ENCODE measurements around the gene ZNF503.

Gene ZNF503

GRCh38 chr10:75431180-75432111 is 29.9 kb upstream of the ZNF503 start, which contains the start of gene LRMDA:
LRMDA (plus strand) TSS chr10:75431624.
- DNase-seq (ENCODE audit: low read depth in 2 of 2): no peak

- no peak for DNase-seq (ENCODE audit: low read depth in 2 of 2)
Measured at GRCh38 chr10:75430000-75430763, 28.6 kb upstream of the ZNF503 start.

- no peak for DNase-seq (ENCODE audit: low read depth in 2 of 2)
Measured at GRCh38 chr10:75429159-75429827, 27.7 kb upstream of the ZNF503 start.

GRCh38 chr10:75428434-75429158 is 27.0 kb upstream of the ZNF503 start:
- no peak for DNase-seq (ENCODE audit: low read depth in 2 of 2)

GRCh38 chr10:75427951-75428350 is 26.4 kb upstream of the ZNF503 start:
- no peak for DNase-seq (ENCODE audit: low read depth in 2 of 2)

- DNase-seq (ENCODE audit: low read depth in 2 of 2): no peak
Measured at GRCh38 chr10:75426880-75427279, 25.3 kb upstream of the ZNF503 start.

GRCh38 chr10:75425291-75426079 is 23.9 kb upstream of the ZNF503 start:
- no peak for DNase-seq (ENCODE audit: low read depth in 2 of 2)

- DNase-seq (ENCODE audit: low read depth in 2 of 2): no peak
Measured at GRCh38 chr10:75424571-75424970, 23.0 kb upstream of the ZNF503 start.

GRCh38 chr10:75422913-75423312 is 21.3 kb upstream of the ZNF503 start:
- DNase-seq (ENCODE audit: low read depth in 2 of 2): no peak

GRCh38 chr10:75418712-75419111 is 17.1 kb upstream of the ZNF503 start:
- no peak for DNase-seq (ENCODE audit: low read depth in 2 of 2)

- DNase-seq (ENCODE audit: low read depth in 2 of 2): no peak
Measured at GRCh38 chr10:75418293-75418692, 16.7 kb upstream of the ZNF503 start.

GRCh38 chr10:75417522-75417927 is 16.0 kb upstream of the ZNF503 start:
- no peak for DNase-seq (ENCODE audit: low read depth in 2 of 2)

GRCh38 chr10:75414527-75414926 is 13.0 kb upstream of the ZNF503 start:
- no peak for DNase-seq (ENCODE audit: low read depth in 2 of 2)

- no peak for DNase-seq (ENCODE audit: low read depth in 2 of 2)
Measured at GRCh38 chr10:75410132-75411005, 8.8 kb upstream of the ZNF503 start.

- no peak for DNase-seq (ENCODE audit: low read depth in 2 of 2)
Measured at GRCh38 chr10:75408911-75409885, 7.6 kb upstream of the ZNF503 start.

GRCh38 chr10:75408509-75408875 is 6.9 kb upstream of the ZNF503 start:
- no peak for DNase-seq (ENCODE audit: low read depth in 2 of 2)

GRCh38 chr10:75407713-75408508 is 6.3 kb upstream of the ZNF503 start:
- DNase-seq (ENCODE audit: low read depth in 2 of 2): no peak

GRCh38 chr10:75407224-75407712 is 5.7 kb upstream of the ZNF503 start:
- DNase-seq (ENCODE audit: low read depth in 2 of 2): no peak
